GM19372 (cell line): ENCODE results near the gene PBLD.
A peak's percentile ranks its signal among the peaks of the same experiment; 100 is the strongest.
"Not testable (repeated sequence)": the region's sequence is repeated elsewhere in the genome, so short reads cannot be mapped to it uniquely, and the experiment has no call there.

Source experiments
- ATAC-seq: cut with Tn5 transposase; IDR thresholded peaks from one replicate; pipeline ENCODE4 v1.9.1; 2021; ENCODE audit warnings: mild to moderate bottlenecking, low read depth, moderate library complexity; ENCODE audit not compliant: unreplicated experiment

PBLD gene

DNA sequence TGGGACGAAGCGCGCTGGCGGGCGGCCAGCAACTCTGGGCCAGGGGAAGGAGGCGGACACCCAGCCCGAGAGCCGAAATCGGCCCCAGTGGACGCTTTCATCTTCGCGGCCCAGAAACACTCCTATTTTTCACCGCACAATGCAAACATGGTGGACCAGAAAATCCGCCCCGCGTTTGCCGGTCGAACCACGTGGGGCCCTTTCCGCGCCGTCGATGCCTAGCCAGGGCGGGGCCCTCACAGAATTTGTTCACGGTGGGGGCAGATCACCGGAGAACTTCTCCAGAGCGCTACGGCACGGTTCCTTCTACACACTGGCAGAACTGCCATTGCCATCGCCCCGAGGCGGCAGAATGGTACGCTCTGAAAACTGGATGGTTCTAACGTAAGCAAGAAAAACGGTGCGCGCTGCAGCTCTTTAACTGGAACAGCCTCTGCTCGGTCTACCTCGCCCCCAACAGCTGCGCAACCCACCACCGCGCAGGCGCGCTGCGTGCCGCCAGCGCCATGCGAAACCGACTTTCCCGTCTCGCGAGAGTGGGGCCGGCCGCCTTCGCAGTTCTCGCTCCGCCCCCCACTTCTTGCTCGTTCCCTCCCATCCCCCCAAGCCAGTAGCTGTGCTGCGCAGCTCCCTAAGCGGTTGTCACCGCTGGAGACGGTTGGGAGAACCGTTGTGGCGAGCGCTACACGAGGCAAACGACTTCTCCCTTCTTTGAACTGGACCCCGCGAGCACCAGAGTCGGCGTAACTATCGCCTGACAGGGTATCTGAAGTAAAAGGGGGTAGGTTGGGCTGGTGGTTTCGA, 1.1 kb downstream of the PBLD start, which contains the start of gene HNRNPH3:
Gene HNRNPH3 (plus strand): TSS at position 610 of the 804 bp plus-strand sequence. CDS start 5,158 bp downstream, outside the sequence.
- ATAC-seq: peak; percentile 68

DNA sequence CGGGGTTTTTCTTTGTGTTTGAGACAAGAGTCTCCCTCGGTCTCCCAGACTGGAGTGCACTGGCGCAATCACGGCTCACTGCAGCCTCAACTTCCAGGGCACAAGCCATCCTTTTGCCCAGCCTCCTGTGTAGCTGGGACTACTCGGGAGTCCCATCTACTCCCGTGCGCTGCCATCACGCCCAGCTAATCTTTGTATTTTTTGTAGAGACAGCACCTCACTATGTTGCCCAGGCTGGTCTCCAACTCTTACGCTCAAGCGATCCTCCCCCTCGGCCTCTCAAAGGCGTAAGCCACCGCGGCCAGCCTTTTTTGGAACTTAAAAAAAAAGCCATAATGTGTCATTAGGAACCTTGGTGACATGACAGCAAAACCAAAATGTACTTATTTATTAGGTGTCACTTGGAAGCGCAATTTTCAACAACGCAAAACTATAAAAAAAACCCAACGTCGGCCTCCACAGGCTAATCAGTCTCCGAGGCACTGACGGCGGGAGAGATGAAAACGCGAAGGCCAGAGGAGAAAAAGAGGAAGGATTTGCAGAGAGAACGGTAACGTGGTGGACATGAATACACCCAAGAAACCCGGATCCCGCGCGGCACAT, 1.8 kb downstream of the PBLD start:
- no peak for ATAC-seq

- ATAC-seq: no peak
Observed at GRCh38 chr10:68329506-68329861, 3.2 kb downstream of the PBLD start.

DNA sequence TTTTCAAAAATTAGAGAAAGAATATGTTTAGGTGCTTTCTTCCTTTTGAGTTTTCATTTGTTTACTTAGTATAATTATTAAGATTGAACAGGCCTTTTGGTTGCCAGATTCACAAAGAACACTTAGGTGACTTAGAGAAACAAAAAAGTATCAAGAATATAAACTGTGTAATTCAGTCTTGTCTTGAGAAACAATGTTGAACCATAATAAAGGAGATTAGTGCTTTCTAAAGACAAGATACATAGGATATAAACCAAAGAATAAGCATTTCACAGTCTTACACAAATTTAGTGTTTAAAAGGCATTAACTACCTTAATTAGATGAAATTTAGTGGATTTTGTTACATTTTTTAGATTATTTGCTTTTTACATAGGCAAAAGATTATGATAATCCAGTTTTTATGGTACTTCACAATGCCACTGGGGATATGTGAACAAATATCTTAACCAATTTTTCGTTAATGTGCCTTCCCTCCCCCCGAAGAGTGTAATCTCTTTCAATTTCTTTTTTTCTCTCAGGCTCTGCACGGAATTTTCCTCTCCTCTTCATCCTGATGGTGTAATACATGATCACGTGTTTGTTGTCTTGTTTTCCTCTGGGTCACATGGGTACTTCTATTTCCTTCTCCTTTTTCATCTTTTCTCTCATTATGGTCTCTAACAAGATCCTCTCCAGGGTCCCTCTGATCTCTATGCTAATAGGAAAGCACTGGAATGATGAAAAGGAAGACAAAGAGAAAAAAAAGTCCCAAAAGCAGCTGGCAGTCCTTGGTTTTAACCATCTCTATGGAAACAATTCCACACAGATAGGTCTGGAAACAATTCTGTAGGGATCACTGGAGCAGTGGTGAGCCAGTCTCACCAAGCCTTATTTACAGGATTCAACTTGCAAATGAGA, 4.6 kb downstream of the PBLD start:
- ATAC-seq: no peak

- ATAC-seq: not testable (repeated sequence)
Observed at GRCh38 chr10:68324396-68324795, 8.3 kb downstream of the PBLD start.

DNA sequence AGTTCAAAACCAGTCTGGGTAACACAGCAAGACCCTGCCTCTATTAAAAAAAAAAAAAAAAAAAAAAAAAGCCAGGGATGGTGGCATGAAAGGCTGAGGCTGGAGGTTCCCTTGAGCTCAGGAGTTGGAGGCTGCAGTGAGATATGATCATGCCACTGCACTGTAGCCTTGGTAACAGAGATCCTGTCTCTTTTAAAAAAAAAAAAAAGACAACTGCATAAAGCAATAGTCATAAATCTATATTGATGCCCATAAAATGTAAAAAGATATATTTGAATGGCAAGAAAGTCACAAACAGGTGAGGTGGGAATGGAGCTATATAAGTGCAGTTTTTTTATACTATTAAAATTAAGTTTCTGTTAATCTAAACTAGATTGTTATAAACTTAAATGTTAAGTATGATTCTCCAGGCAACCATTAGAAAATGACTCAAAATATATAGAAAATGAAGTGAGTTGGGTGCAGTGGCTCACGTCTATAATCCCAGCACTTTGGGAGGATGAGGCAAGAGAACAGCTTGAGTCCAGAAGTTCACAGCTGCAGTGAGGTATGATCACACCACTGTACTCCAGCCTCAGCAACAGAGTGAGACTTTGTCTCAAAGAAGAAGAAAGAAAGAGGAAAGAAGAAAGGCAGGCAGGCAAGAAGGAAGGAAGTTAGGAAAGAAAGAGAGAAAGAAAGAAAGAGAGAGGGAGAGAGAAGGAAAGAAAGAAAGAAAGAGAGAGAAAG, 14.2 kb downstream of the PBLD start:
- no peak for ATAC-seq

- ATAC-seq: no peak
Observed at GRCh38 chr10:68315582-68315981, 17.1 kb downstream of the PBLD start.

DNA sequence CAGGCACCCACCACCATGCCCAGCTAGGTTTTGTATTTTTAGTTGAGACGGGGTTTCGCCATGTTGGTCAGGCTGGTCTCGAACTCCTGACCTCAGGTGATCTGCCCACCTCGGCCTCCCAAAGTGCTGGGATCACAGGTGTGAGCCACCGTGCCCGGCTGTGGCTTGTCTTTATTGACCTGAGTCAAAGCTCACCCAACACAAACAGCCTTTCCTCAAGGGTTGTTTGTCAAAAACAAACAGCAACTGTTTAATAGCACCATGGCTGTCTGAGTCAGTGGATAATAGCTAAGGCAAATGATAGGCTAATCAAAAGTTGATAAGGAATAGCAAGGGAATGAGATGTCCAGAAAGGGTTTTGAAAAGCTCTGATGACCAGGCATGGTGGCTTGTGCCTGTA, 17.8 kb downstream of the PBLD start:
- ATAC-seq: not testable (repeated sequence)

- ATAC-seq: no peak
Observed at GRCh38 chr10:68310531-68310930, 22.2 kb downstream of the PBLD start.

- ATAC-seq: no peak
Observed at GRCh38 chr10:68305854-68306253, 26.9 kb downstream of the PBLD start.

- ATAC-seq: no peak
Observed at GRCh38 chr10:68303849-68304412, 28.8 kb downstream of the PBLD start.

DNA sequence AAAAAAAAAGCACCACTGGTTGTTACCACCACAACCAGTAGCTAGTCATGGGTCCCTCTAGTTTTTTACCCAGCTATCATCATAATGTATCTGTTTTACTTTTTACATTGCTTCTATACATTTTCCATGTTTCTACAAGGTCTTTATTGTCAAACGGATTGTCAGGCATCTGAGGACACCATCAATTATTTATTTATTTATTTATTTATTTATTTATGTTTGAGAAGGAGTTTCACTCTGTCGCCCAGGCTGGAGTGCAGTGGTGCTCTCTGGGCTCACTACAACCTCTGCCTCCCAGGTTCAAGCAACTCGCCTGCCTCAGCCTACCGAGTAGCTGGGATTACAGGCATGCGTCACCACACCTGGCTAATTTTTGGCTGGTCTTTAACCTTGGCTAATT, 29.9 kb downstream of the PBLD start:
- ATAC-seq: no peak

DNA sequence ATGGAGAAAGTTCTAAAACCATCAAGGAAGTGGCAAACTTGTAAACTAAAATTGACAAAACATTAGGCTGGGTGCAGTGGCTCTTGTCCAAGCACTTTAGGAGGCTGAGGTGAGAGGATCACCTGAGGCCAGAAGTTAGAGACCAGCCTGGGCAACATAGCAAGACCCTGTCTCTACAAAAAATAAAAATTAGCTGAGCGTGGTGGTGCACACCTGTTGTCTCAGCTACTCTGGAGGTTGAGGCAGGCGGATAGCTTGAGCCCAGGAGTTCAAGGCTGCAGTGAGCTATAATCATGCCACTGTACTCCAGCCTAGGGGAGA, 30.3 kb downstream of the PBLD start:
- no peak for ATAC-seq

- ATAC-seq: peak; percentile 65
Observed at GRCh38 chr10:68301790-68302502, 30.8 kb downstream of the PBLD start.

- no peak for ATAC-seq
Observed at GRCh38 chr10:68301301-68301700, 31.4 kb downstream of the PBLD start.

GRCh38 chr10:68296843-68297663, 35.7 kb downstream of the PBLD start:
- ATAC-seq: no peak

- no peak for ATAC-seq
Observed at GRCh38 chr10:68290736-68291135, 42.0 kb downstream of the PBLD start.

DNA sequence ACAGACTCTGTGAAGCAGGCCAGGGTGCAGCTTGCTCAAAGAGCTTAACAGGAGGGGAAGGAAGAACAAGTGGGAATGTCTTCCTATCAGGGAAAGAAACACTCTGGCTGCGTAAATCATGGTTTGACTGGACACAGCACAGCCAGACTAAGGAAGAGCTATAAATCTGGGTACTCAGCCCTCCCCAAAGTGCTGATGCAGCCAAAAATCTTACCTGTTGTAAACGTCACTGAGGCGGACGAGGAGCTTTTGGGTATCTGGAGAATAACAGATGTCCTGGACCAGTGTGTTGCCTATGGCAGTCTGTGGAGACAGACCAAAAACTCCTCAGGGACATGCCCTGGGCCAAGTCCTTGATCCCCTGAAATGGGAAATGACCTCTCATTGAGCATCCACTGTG, 44.0 kb downstream of the PBLD start:
- ATAC-seq: no peak
